SH-SY5Y (cell line): ENCODE results near the gene CLEC3A.

Source experiments
- GATA2 ChIP-seq: IDR thresholded peaks from 2 replicates; pipeline ENCODE4 v1.6.1; 2011; ENCODE audit warnings: mild to moderate bottlenecking, low read depth, low read length
- GATA3 ChIP-seq: IDR thresholded peaks from 2 replicates; pipeline ENCODE4 v1.6.1; 2011; ENCODE audit warnings: low read depth, mild to moderate bottlenecking, low read length, moderate library complexity

DNA sequence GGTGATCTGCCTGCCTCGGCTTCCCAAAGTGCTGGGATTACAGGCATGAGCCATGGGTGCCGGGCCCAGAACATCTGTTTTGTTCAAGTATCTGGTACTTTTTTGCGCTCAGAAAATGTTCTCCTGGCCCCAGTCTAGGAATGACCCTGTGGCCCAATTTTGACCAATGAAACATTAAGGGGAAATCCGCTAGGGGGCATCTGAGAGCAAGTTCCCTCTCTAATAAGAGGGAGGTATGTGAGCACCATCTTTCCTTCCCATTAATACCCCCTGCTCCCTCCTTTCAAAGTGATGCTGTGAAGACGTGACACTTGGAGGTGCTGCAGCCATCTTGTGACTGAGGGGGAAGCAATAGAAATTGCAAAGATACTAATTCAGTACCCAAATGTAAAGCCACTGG, 16.5 kb upstream of the CLEC3A start:
- TF ChIP-seq GATA2 (no peak), GATA3 (no peak)
